AG09309 (cell line): ENCODE results near the gene SUN1.
"Not testable (repeated sequence)": the region's sequence is repeated elsewhere in the genome, so short reads cannot be mapped to it uniquely, and the experiment has no call there.

Experiments used
- DNase-seq: peaks from one replicate; pipeline ENCODE4 v3.0.0-alpha.2; 2010; ENCODE audit warnings: low read depth
- H3K4me3 ChIP-seq: 2 replicates; pipeline ENCODE4 v1.5.1; 2011; ENCODE audit warnings: mild to moderate bottlenecking, low read depth, low read length, moderate library complexity; ENCODE audit not compliant: control insufficient read depth
- CTCF ChIP-seq: IDR thresholded peaks from 2 replicates; pipeline ENCODE4 v1.5.1; 2011; ENCODE audit warnings: mild to moderate bottlenecking, low read depth, low read length, inconsistent platforms; ENCODE audit not compliant: insufficient read depth, control insufficient read depth; ENCODE audit errors: missing control alignments

The SUN1 gene

GRCh38 chr7:923108-924041, 91.1 kb downstream of the SUN1 start:
- no peak overlapping the region for H3K4me3 ChIP-seq
- no peak for DNase-seq

GRCh38 chr7:924042-924441, 91.8 kb downstream of the SUN1 start:
- H3K4me3 ChIP-seq, DNase-seq: not testable (repeated sequence)

More at GRCh38 chr7:923108-924041, 91.1 kb downstream of the SUN1 start:
- TF ChIP-seq CTCF: no peak
